Fibroblast of skin of left biceps (primary cell): ENCODE results near the gene DCK.
"Not testable (repeated sequence)": the region's sequence is repeated elsewhere in the genome, so short reads cannot be mapped to it uniquely, and the experiment has no call there.

ENCODE experiments used
- DNase-seq, 2 experiments: peaks; one replicate each; pipeline ENCODE4 v3.0.0-alpha.2; 2013; ENCODE audit warnings: low read depth in 2 of 2

DCK gene

GRCh38 chr4:70999639-71000038 is 6.2 kb downstream of the DCK start:
- DNase-seq, result not testable (repeated sequence)

GRCh38 chr4:71001363-71001762 is 7.9 kb downstream of the DCK start:
- DNase-seq, result not testable (repeated sequence)

- DNase-seq, result no peak
Observed at GRCh38 chr4:71004281-71004851, 10.9 kb downstream of the DCK start.

- DNase-seq, result not testable (repeated sequence)
Observed at GRCh38 chr4:71005025-71005424, 11.6 kb downstream of the DCK start.

- no peak for DNase-seq
Observed at GRCh38 chr4:71006203-71006907, 12.9 kb downstream of the DCK start.

GRCh38 chr4:71008196-71008595 is 14.7 kb downstream of the DCK start:
- DNase-seq, result no peak

- DNase-seq, result peak; percentile 21 to 36
Observed at GRCh38 chr4:71009086-71009485, 15.6 kb downstream of the DCK start.

GRCh38 chr4:71009890-71010588 is 16.6 kb downstream of the DCK start:
- peak in 1 of 2 experiments; percentile 21 for DNase-seq

GRCh38 chr4:71011451-71011850 is 18.0 kb downstream of the DCK start:
- DNase-seq, result no peak

GRCh38 chr4:71017391-71017790 is 23.9 kb downstream of the DCK start:
- not testable (repeated sequence) for DNase-seq

GRCh38 chr4:71020611-71021010 is 27.2 kb downstream of the DCK start:
- no peak for DNase-seq

GRCh38 chr4:71025654-71026053 is 32.2 kb downstream of the DCK start:
- no peak for DNase-seq

GRCh38 chr4:71026086-71026485 is 32.6 kb downstream of the DCK start:
- peak; percentile 54 to 60 for DNase-seq

GRCh38 chr4:71027611-71028010 is 34.2 kb downstream of the DCK start:
- no peak for DNase-seq

GRCh38 chr4:71029504-71029903 is 36.1 kb downstream of the DCK start:
- no peak for DNase-seq

- peak; percentile 36 to 37 for DNase-seq
Observed at GRCh38 chr4:71032106-71032505, 38.7 kb downstream of the DCK start.

GRCh38 chr4:71045256-71045655 is 51.8 kb downstream of the DCK start:
- DNase-seq, result no peak

- no peak for DNase-seq
Observed at GRCh38 chr4:71049395-71049794, 55.9 kb downstream of the DCK start.

GRCh38 chr4:71050809-71051208 is 57.4 kb downstream of the DCK start:
- no peak for DNase-seq

- no peak for DNase-seq
Observed at GRCh38 chr4:71052034-71052433, 58.6 kb downstream of the DCK start.

- DNase-seq, result no peak
Observed at GRCh38 chr4:71052716-71053115, 59.3 kb downstream of the DCK start.

- not testable (repeated sequence) for DNase-seq
Observed at GRCh38 chr4:71053613-71054012, 60.2 kb downstream of the DCK start.

- DNase-seq, result not testable (repeated sequence)
Observed at GRCh38 chr4:71059573-71059972, 66.1 kb downstream of the DCK start.
